ENCODE data around the gene SRPK2. TPM values are rescaled to one million over a fixed set of nuclear protein-coding genes. Genes with fewer than 3 reads are reported as not detected.

The SRPK2 gene
- total RNA-seq, 1 donor from 2014 or later: 54.1 TPM

GRCh38 chr7:105127179-105127578, 261.5 kb downstream of the SRPK2 start:
- H3K27ac ChIP-seq: no peak overlapping the region
- peaks cover 6% of the 10 kb centered on the region for H3K4me1 ChIP-seq

GRCh38 chr7:105126436-105126975, 262.2 kb downstream of the SRPK2 start:
- Mint-ChIP-seq H3K9me3 (no peaks in the 10 kb centered on the region), H3K4me3 (no peak overlapping the region), H3K27me3 (ENCODE audit: insufficient read depth, low read depth) (peaks cover 2% of the 10 kb centered on the region), H3K36me3 (peaks cover 26% of the 10 kb centered on the region), H3K4me1 (peaks cover 53% of the 10 kb centered on the region), H3K27ac (peak overlapping the region; percentile 1)
- no peaks in the 10 kb centered on the region for H3K9me3 ChIP-seq (ENCODE audit: low read depth)
- no peak overlapping the region for H3K4me2 ChIP-seq
- DNase-seq (ENCODE audit: low spot score): no peak
- no peaks in the 10 kb centered on the region for H3K36me3 ChIP-seq
- peaks cover 35% of the 10 kb centered on the region for H4K20me1 ChIP-seq (ENCODE audit: low read depth)
- peaks cover 11% of the 10 kb centered on the region for H3K4me1 ChIP-seq
- H3F3A ChIP-seq (ENCODE audit: low read depth): peaks cover 12% of the 10 kb centered on the region
- no peak overlapping the region for H3K9ac ChIP-seq
- no peaks in the 10 kb centered on the region for H3K79me2 ChIP-seq (ENCODE audit: low read depth)
- H2AFZ ChIP-seq (replicated peaks): no peak overlapping the region
- TF ChIP-seq EZH2 (IDR thresholded peaks at IDR 0.05) (no peak), CTCF (IDR thresholded peaks at IDR 0.05) (no peak), EZH2phosphoT487 (IDR thresholded peaks at IDR 0.05) (no peak)
- H3K27ac ChIP-seq: no peak overlapping the region
- H3K4me3 ChIP-seq: no peak overlapping the region
- no peaks in the 10 kb centered on the region for H3K27me3 ChIP-seq

More at GRCh38 chr7:105127179-105127578, 261.5 kb downstream of the SRPK2 start:
- Histone ChIP-seq H3K9me3 (ENCODE audit: low read depth) (no peaks in the 10 kb centered on the region), H2AFZ (replicated peaks) (no peak overlapping the region), H3K79me2 (ENCODE audit: low read depth) (no peaks in the 10 kb centered on the region), H3K4me2 (no peak overlapping the region), H3F3A (ENCODE audit: low read depth) (peaks cover 12% of the 10 kb centered on the region), H4K20me1 (ENCODE audit: low read depth) (peaks cover 30% of the 10 kb centered on the region), H3K36me3 (no peaks in the 10 kb centered on the region), H3K27me3 (no peaks in the 10 kb centered on the region), H3K9ac (no peak overlapping the region), H3K4me3 (no peak overlapping the region)
- H3K27me3 Mint-ChIP-seq (ENCODE audit: insufficient read depth, low read depth): peaks cover 2% of the 10 kb centered on the region
- H3K36me3 Mint-ChIP-seq: peaks cover 29% of the 10 kb centered on the region
- H3K9me3 Mint-ChIP-seq: no peaks in the 10 kb centered on the region
- TF ChIP-seq CTCF (IDR thresholded peaks at IDR 0.05) (no peak), EZH2 (IDR thresholded peaks at IDR 0.05) (no peak), EZH2phosphoT487 (IDR thresholded peaks at IDR 0.05) (no peak)
- DNase-seq (ENCODE audit: low spot score): no peak
- no peak overlapping the region for H3K27ac Mint-ChIP-seq
- no peak overlapping the region for H3K4me3 Mint-ChIP-seq
- H3K4me1 Mint-ChIP-seq: peaks cover 54% of the 10 kb centered on the region

GRCh38 chr7:105125745-105126144, 263.0 kb downstream of the SRPK2 start:
- DNase-seq (ENCODE audit: low spot score): no peak
- Mint-ChIP-seq H3K9me3 (no peaks in the 10 kb centered on the region), H3K4me3 (no peak overlapping the region), H3K4me1 (peaks cover 54% of the 10 kb centered on the region), H3K36me3 (peaks cover 24% of the 10 kb centered on the region), H3K27ac (no peak overlapping the region), H3K27me3 (ENCODE audit: insufficient read depth, low read depth) (peaks cover 2% of the 10 kb centered on the region)
- Histone ChIP-seq H3K4me3 (no peak overlapping the region), H3F3A (ENCODE audit: low read depth) (peaks cover 12% of the 10 kb centered on the region), H3K9ac (no peak overlapping the region), H3K79me2 (ENCODE audit: low read depth) (no peaks in the 10 kb centered on the region), H3K27ac (no peak overlapping the region), H3K4me1 (peaks cover 11% of the 10 kb centered on the region), H3K4me2 (no peak overlapping the region), H3K9me3 (ENCODE audit: low read depth) (no peaks in the 10 kb centered on the region), H4K20me1 (ENCODE audit: low read depth) (peaks cover 40% of the 10 kb centered on the region), H3K27me3 (no peaks in the 10 kb centered on the region), H3K36me3 (no peaks in the 10 kb centered on the region), H2AFZ (replicated peaks) (no peak overlapping the region)
- TF ChIP-seq CTCF (IDR thresholded peaks at IDR 0.05): no peak
- TF ChIP-seq EZH2 (IDR thresholded peaks at IDR 0.05): no peak
- no peak for TF ChIP-seq EZH2phosphoT487 (IDR thresholded peaks at IDR 0.05)

Measured in neural progenitor cell (in vitro differentiated cells).